Inferior parietal cortex (tissue), 1 donor: ENCODE results near the gene TOP1.
"Not testable (repeated sequence)": the region's sequence is repeated elsewhere in the genome, so short reads cannot be mapped to it uniquely, and the experiment has no call there.

ENCODE experiments used
- DNase-seq: peaks from one replicate; pipeline ENCODE4 v3.0.0-alpha.2; 2016; ENCODE audit errors: extremely low spot score

The TOP1 gene

GRCh38 chr20:41131594-41132387 lies 103.2 kb downstream of the TOP1 start:
- DNase-seq, result no peak

- not testable (repeated sequence) for DNase-seq
Observed at GRCh38 chr20:41132388-41132775, 103.8 kb downstream of the TOP1 start.

- DNase-seq, result no peak
Observed at GRCh38 chr20:41133709-41134361, 105.2 kb downstream of the TOP1 start.

GRCh38 chr20:41134362-41135186 lies 106.0 kb downstream of the TOP1 start:
- no peak for DNase-seq

GRCh38 chr20:41135187-41135887 lies 106.7 kb downstream of the TOP1 start:
- no peak for DNase-seq

- DNase-seq, result no peak
Observed at GRCh38 chr20:41135888-41136679, 107.5 kb downstream of the TOP1 start.

- DNase-seq, result peak; percentile 82
Observed at GRCh38 chr20:41136680-41137613, 108.3 kb downstream of the TOP1 start, which contains the start of gene PLCG1. Gene PLCG1, plus strand, starts transcription at chr20:41137543. Its CDS starts 99 bp downstream, at chr20:41137642.

- DNase-seq, result no peak
Observed at GRCh38 chr20:41137614-41138474, 109.2 kb downstream of the TOP1 start.

GRCh38 chr20:41138475-41139226 lies 110.0 kb downstream of the TOP1 start:
- DNase-seq, result no peak

GRCh38 chr20:41139227-41140093 lies 110.8 kb downstream of the TOP1 start:
- DNase-seq, result no peak

- DNase-seq, result no peak
Observed at GRCh38 chr20:41140226-41141133, 111.9 kb downstream of the TOP1 start.

- DNase-seq, result no peak
Observed at GRCh38 chr20:41141153-41141815, 112.7 kb downstream of the TOP1 start.

- DNase-seq, result no peak
Observed at GRCh38 chr20:41142245-41142644, 113.6 kb downstream of the TOP1 start.

- no peak for DNase-seq
Observed at GRCh38 chr20:41142919-41143318, 114.3 kb downstream of the TOP1 start.

- DNase-seq, result no peak
Observed at GRCh38 chr20:41143354-41143753, 114.7 kb downstream of the TOP1 start.
